Loucy (cell line): Measurements from ENCODE around the gene GRP.

Experiments used
- H2AFZ ChIP-seq: fragments of 200-600 bp; sonication (generic); 2 replicates; pipeline ENCODE4 v1.6.0; 2016; ENCODE audit warnings: antibody characterized with exemption, mild to moderate bottlenecking, low read length, moderate library complexity
- H3F3A ChIP-seq: fragments of 200-600 bp; 2 replicates; pipeline ENCODE4 v1.6.0; 2016; ENCODE audit warnings: antibody characterized with exemption, low read depth, mild to moderate bottlenecking
- H3K27me3 ChIP-seq: fragments of 200-600 bp; sonication (generic); 2 replicates; pipeline ENCODE4 v1.6.1; 2014; ENCODE audit warnings: low read length, mild to moderate bottlenecking; ENCODE audit not compliant: insufficient read depth, poor library complexity, severe bottlenecking
- H3K36me3 ChIP-seq: fragments of 200-600 bp; sonication (generic); 2 replicates; pipeline ENCODE4 v1.6.1; 2016; ENCODE audit warnings: low read length; ENCODE audit not compliant: insufficient read depth
- H3K4me1 ChIP-seq: fragments of 200-600 bp; sonication (generic); 2 replicates; pipeline ENCODE4 v1.5.1; 2014; ENCODE audit warnings: low read length, mild to moderate bottlenecking; ENCODE audit not compliant: insufficient read depth, poor library complexity, severe bottlenecking
- H3K4me2 ChIP-seq: fragments of 200-600 bp; sonication (generic); 2 replicates; pipeline ENCODE4 v1.6.0; 2014; ENCODE audit warnings: antibody characterized with exemption, low read length, low read depth, mild to moderate bottlenecking; ENCODE audit not compliant: poor library complexity, severe bottlenecking
- H3K4me3 ChIP-seq: fragments of 200-600 bp; sonication (generic); 2 replicates; pipeline ENCODE4 v1.5.1; 2014; ENCODE audit warnings: low read length, mild to moderate bottlenecking, mixed read lengths; ENCODE audit not compliant: poor library complexity, severe bottlenecking
- H3K79me2 ChIP-seq: fragments of 200-600 bp; sonication (generic); 2 replicates; pipeline ENCODE4 v1.6.1; 2014; ENCODE audit warnings: low read length; ENCODE audit not compliant: insufficient read depth
- H3K9ac ChIP-seq: fragments of 200-600 bp; sonication (generic); 2 replicates; pipeline ENCODE4 v1.6.0; 2014; ENCODE audit warnings: mild to moderate bottlenecking, low read depth, low read length, moderate library complexity; ENCODE audit not compliant: poor library complexity, severe bottlenecking
- H3K9me2 ChIP-seq: fragments of 200-600 bp; sonication (generic); replicated peaks from 2 replicates; pipeline ENCODE4 v1.6.1; 2016; ENCODE audit warnings: low read depth, low read length, mixed read lengths
- H3K9me3 ChIP-seq: fragments of 200-600 bp; sonication (generic); 2 replicates; pipeline ENCODE4 v1.6.1; 2014; ENCODE audit warnings: mild to moderate bottlenecking, antibody characterized with exemption, low read length, low read depth; ENCODE audit not compliant: insufficient read depth
- H4K20me1 ChIP-seq: fragments of 200-600 bp; sonication (generic); 2 replicates; pipeline ENCODE4 v1.6.0; 2014; ENCODE audit warnings: antibody characterized with exemption, low read length, mild to moderate bottlenecking; ENCODE audit not compliant: insufficient read depth, poor library complexity, severe bottlenecking
- EZH2phosphoT487 ChIP-seq: fragments of 200-600 bp; IDR thresholded peaks from 2 replicates; pipeline ENCODE4 v1.6.1; 2018; ENCODE audit warnings: antibody characterized with exemption, mild to moderate bottlenecking, moderate library complexity, borderline replicate concordance
- TF ChIP-seq, protein P1 (sequence below): fragments of 200-600 bp; sonication (generic); conservative IDR thresholded peaks from 2 replicates; pipeline ENCODE4 v1.5.1; 2014; ENCODE audit warnings: mild to moderate bottlenecking, antibody characterized with exemption, low read length

GRP gene

DNA sequence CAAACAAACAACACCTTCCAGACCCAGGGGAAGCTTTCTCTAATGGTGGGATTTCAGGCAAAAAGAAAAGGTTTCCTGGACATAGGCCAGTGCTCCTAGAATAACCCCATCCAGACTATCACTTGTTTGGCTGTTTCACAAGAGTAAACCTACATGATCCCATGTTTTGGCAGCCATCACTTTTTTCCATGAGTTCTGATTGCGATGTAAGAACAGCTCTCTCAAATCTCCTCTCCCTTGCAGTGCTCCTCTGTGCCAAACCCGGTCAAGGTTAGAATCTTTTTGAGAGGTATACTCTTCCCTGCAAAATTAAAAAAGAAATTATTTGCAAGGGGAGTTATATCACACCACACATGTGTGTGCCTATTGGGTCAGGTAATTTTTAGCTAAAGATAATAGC, 11.9 kb downstream of the GRP start:
- Histone ChIP-seq H3K79me2 (no peaks in the 10 kb centered on the region), H3K27me3 (peaks cover 14% of the 10 kb centered on the region), H3K4me3 (no peak overlapping the region), H3F3A (no peaks in the 10 kb centered on the region), H4K20me1 (no peaks in the 10 kb centered on the region), H3K9ac (no peak overlapping the region), H3K9me2 (no peaks in the 10 kb centered on the region), H3K4me2 (no peak overlapping the region), H3K36me3 (no peaks in the 10 kb centered on the region), H3K4me1 (no peaks in the 10 kb centered on the region), H2AFZ (no peak overlapping the region), H3K9me3 (no peaks in the 10 kb centered on the region)
- TF ChIP-seq, protein P1, sequence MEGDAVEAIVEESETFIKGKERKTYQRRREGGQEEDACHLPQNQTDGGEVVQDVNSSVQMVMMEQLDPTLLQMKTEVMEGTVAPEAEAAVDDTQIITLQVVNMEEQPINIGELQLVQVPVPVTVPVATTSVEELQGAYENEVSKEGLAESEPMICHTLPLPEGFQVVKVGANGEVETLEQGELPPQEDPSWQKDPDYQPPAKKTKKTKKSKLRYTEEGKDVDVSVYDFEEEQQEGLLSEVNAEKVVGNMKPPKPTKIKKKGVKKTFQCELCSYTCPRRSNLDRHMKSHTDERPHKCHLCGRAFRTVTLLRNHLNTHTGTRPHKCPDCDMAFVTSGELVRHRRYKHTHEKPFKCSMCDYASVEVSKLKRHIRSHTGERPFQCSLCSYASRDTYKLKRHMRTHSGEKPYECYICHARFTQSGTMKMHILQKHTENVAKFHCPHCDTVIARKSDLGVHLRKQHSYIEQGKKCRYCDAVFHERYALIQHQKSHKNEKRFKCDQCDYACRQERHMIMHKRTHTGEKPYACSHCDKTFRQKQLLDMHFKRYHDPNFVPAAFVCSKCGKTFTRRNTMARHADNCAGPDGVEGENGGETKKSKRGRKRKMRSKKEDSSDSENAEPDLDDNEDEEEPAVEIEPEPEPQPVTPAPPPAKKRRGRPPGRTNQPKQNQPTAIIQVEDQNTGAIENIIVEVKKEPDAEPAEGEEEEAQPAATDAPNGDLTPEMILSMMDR: no peak
- no peak for TF ChIP-seq EZH2phosphoT487

DNA sequence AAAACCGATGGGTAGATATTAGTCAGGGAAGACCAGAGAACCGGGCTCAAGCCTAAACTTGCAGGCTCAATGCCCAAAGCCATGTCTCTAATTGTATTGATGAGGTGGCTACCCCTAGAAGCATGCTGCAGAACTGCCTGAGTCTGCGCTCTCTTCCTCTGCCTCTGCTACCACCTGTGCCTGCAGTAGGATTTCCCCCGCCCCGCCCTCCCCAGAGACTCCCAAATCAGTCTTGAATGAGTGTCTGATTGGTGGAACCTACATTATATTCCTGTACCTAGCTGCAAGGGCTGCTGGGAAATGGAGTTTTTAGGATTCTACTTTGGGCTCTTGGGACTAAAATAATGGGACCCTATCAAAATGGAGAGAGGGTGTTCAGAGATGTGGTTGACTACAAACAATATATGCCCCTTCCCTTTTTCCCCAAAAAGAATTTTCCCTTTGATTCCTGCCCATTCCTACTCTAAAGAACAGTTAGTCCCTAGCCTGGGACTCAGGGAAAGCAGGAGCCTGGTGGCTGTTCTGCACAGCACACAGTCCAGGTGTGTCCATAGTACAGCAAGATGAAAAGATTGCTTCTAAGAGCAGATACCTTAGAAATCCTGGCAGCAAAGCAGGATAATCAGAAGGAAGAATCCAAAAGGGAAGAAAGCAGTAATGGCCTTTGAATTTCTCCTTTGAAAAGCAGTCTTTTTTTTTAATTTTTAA, 12.5 kb downstream of the GRP start:
- no peak overlapping the region for H3K4me3 ChIP-seq
- H3K36me3 ChIP-seq: no peaks in the 10 kb centered on the region
- no peak for TF ChIP-seq EZH2phosphoT487
- TF ChIP-seq, protein P1: no peak
- no peaks in the 10 kb centered on the region for H3K9me3 ChIP-seq
- H3K9ac ChIP-seq: no peak overlapping the region
- H3K79me2 ChIP-seq: no peaks in the 10 kb centered on the region
- H3K27me3 ChIP-seq: peaks cover 14% of the 10 kb centered on the region
- no peaks in the 10 kb centered on the region for H4K20me1 ChIP-seq
- no peak overlapping the region for H3K4me2 ChIP-seq
- no peak overlapping the region for H2AFZ ChIP-seq
- no peaks in the 10 kb centered on the region for H3K9me2 ChIP-seq
- no peaks in the 10 kb centered on the region for H3K4me1 ChIP-seq
- H3F3A ChIP-seq: no peaks in the 10 kb centered on the region

DNA sequence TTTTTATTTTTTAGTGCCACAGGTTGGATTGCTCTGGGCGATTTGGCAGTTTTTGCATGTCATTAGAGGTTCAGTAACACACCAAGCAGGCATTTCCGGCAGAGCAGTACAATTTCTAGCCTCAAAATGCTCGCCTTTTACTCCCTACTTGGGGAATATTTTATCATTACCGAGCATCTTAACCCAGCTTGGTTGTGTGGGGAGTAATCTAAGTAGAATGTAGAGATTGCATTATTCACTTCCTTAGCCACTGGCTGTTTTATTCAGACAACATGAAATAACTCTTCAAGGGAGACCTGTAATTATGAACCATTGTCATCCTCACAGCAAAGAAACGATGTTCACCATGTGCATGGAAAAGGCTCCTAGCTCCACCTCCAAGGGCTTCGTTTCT, 13.1 kb downstream of the GRP start:
- Histone ChIP-seq H3K9me3 (no peaks in the 10 kb centered on the region), H3K27me3 (peaks cover 14% of the 10 kb centered on the region), H3K9ac (no peak overlapping the region), H3K36me3 (no peaks in the 10 kb centered on the region), H3K9me2 (no peaks in the 10 kb centered on the region), H3K4me2 (no peak overlapping the region), H3K4me1 (no peaks in the 10 kb centered on the region), H2AFZ (no peak overlapping the region), H3K4me3 (no peak overlapping the region), H3K79me2 (no peaks in the 10 kb centered on the region), H3F3A (no peaks in the 10 kb centered on the region), H4K20me1 (no peaks in the 10 kb centered on the region)
- TF ChIP-seq EZH2phosphoT487: no peak
- TF ChIP-seq, protein P1: no peak
